H9 (cell line): ENCODE measurements around the gene HVCN1. TPM values are rescaled to one million over a fixed set of nuclear protein-coding genes. Genes with fewer than 3 reads are reported as not detected.

Experiments
- DNase-seq: peaks from one replicate; pipeline ENCODE4 v3.0.0-alpha.2; 2017
- H2AFZ ChIP-seq: one replicate; pipeline ENCODE4 v1.6.1; 2013; ENCODE audit warnings: mild to moderate bottlenecking, low read length, control low read depth, moderate library complexity
- H2AK5ac ChIP-seq: 2 replicates; pipeline ENCODE4 v1.6.1; 2013; ENCODE audit warnings: low read length, control low read depth, mixed read lengths; ENCODE audit not compliant: insufficient read length
- H2BK120ac ChIP-seq: one replicate; pipeline ENCODE4 v1.6.1; 2013; ENCODE audit warnings: low read depth, mild to moderate bottlenecking, low read length, control low read depth, inconsistent platforms; ENCODE audit not compliant: poor library complexity, severe bottlenecking
- H2BK12ac ChIP-seq: 2 replicates; pipeline ENCODE4 v1.6.1; 2013; ENCODE audit warnings: low read length, control low read depth, mixed read lengths, low read depth; ENCODE audit not compliant: insufficient read length
- H2BK15ac ChIP-seq: 2 replicates; pipeline ENCODE4 v1.6.1; 2013; ENCODE audit warnings: low read depth, low read length, control low read depth
- H2BK20ac ChIP-seq: one replicate; pipeline ENCODE4 v1.6.1; 2013; ENCODE audit warnings: low read depth, mild to moderate bottlenecking, low read length, control low read depth, inconsistent platforms; ENCODE audit not compliant: poor library complexity, severe bottlenecking
- H2BK5ac ChIP-seq: 2 replicates; pipeline ENCODE4 v1.6.1; 2013; ENCODE audit warnings: low read length, control low read depth, mixed read lengths; ENCODE audit not compliant: insufficient read length
- H3K14ac ChIP-seq: 2 replicates; pipeline ENCODE4 v1.6.1; 2013; ENCODE audit warnings: low read length, control low read depth; ENCODE audit not compliant: insufficient read depth
- H3K18ac ChIP-seq: 2 replicates; pipeline ENCODE4 v1.6.1; 2013; ENCODE audit warnings: low read depth, mild to moderate bottlenecking, mixed read lengths, low read length, control low read depth; ENCODE audit not compliant: insufficient read length
- H3K23ac ChIP-seq: 2 replicates; pipeline ENCODE4 v1.6.1; 2013; ENCODE audit warnings: low read length, control low read depth, mixed read lengths, low read depth; ENCODE audit not compliant: insufficient read length
- H3K23me2 ChIP-seq: 2 replicates; pipeline ENCODE4 v1.6.1; 2013; ENCODE audit warnings: low read depth, mild to moderate bottlenecking, mixed read lengths, low read length, control low read depth; ENCODE audit not compliant: insufficient read length, poor library complexity, severe bottlenecking
- H3K27ac ChIP-seq: 2 replicates; pipeline ENCODE4 v1.5.1; 2013; ENCODE audit warnings: low read length, control low read depth, mixed read lengths, low read depth; ENCODE audit not compliant: insufficient read length
- H3K27me3 ChIP-seq: 2 replicates; pipeline ENCODE4 v1.6.1; 2013; ENCODE audit warnings: low read length, control low read depth, inconsistent platforms; ENCODE audit not compliant: insufficient read depth
- H3K4ac ChIP-seq: 2 replicates; pipeline ENCODE4 v1.6.1; 2013; ENCODE audit warnings: low read depth, mild to moderate bottlenecking, control low read depth, inconsistent platforms, low read length, moderate library complexity
- H3K4me1 ChIP-seq: 2 replicates; pipeline ENCODE4 v1.6.1; 2013; ENCODE audit warnings: low read length, control low read depth, inconsistent platforms; ENCODE audit not compliant: insufficient read depth
- H3K4me2 ChIP-seq: 2 replicates; pipeline ENCODE4 v1.6.1; 2013; ENCODE audit warnings: low read length, control low read depth, mixed read lengths; ENCODE audit not compliant: insufficient read length, insufficient read depth
- H3K56ac ChIP-seq: 2 replicates; pipeline ENCODE4 v1.6.1; 2013; ENCODE audit warnings: low read depth, mild to moderate bottlenecking, mixed read lengths, low read length, control low read depth; ENCODE audit not compliant: insufficient read length
- H3K79me1 ChIP-seq: 2 replicates; pipeline ENCODE4 v1.6.1; 2013; ENCODE audit warnings: low read depth, mild to moderate bottlenecking, moderate library complexity, low read length, control low read depth, inconsistent platforms; ENCODE audit not compliant: insufficient read depth, poor library complexity, severe bottlenecking
- H3K79me2 ChIP-seq: 2 replicates; pipeline ENCODE4 v1.6.1; 2013; ENCODE audit warnings: low read length, control low read depth, inconsistent platforms; ENCODE audit not compliant: insufficient read depth
- H3K9ac ChIP-seq: 2 replicates; pipeline ENCODE4 v1.6.1; 2013; ENCODE audit warnings: low read length, control low read depth, mixed read lengths; ENCODE audit not compliant: insufficient read length; ENCODE audit errors: extremely low read depth
- H3K9me3 ChIP-seq: one replicate; pipeline ENCODE4 v1.6.1; 2013; ENCODE audit warnings: low read depth, low read length, inconsistent platforms; ENCODE audit not compliant: control insufficient read depth
- H3T11ph ChIP-seq: one replicate; pipeline ENCODE4 v1.6.1; 2013; ENCODE audit warnings: mild to moderate bottlenecking, low read length, control low read depth, inconsistent platforms
- H4K20me1 ChIP-seq: one replicate; pipeline ENCODE4 v1.6.1; 2013; ENCODE audit not compliant: control insufficient read depth, insufficient read length, insufficient read depth
- H4K5ac ChIP-seq: 2 replicates; pipeline ENCODE4 v1.6.1; 2013; ENCODE audit warnings: low read depth, mild to moderate bottlenecking, mixed read lengths, low read length, control low read depth; ENCODE audit not compliant: insufficient read length
- H4K8ac ChIP-seq: replicated peaks from 2 replicates; pipeline ENCODE4 v1.6.1; 2013; ENCODE audit warnings: low read length, control low read depth, mixed read lengths, low read depth; ENCODE audit not compliant: insufficient read length
- H4K91ac ChIP-seq: 2 replicates; pipeline ENCODE4 v1.6.1; 2013; ENCODE audit warnings: low read depth, mild to moderate bottlenecking, moderate library complexity, mixed read lengths, low read length, control low read depth; ENCODE audit not compliant: insufficient read length
- H3K27ac Mint-ChIP-seq, 3 experiments: 2 replicates in 2 of 3; 3 replicates in 1 of 3; pipeline ENCODE4 v1.8.0; 2020 to 2021; ENCODE audit warnings: mixed read lengths in 3 of 3, mild to moderate bottlenecking in 1 of 3, moderate library complexity in 1 of 3
- H3K27me3 Mint-ChIP-seq: 2 replicates; pipeline ENCODE4 v1.8.0; 2021; ENCODE audit warnings: low read depth, mild to moderate bottlenecking, moderate library complexity, mixed read lengths
- H3K36me3 Mint-ChIP-seq, 3 experiments: 2 replicates in 2 of 3; 3 replicates in 1 of 3; pipeline ENCODE4 v1.8.0; 2020 to 2021; ENCODE audit warnings: low read depth in 3 of 3, mixed read lengths in 3 of 3; ENCODE audit not compliant: insufficient read depth in 1 of 3
- H3K4me1 Mint-ChIP-seq, 2 experiments: 2 replicates each; pipeline ENCODE4 v1.8.0; 2020; ENCODE audit warnings: mixed read lengths in 2 of 2
- H3K4me3 Mint-ChIP-seq, 2 experiments: 2 replicates in 1 of 2; 3 replicates in 1 of 2; pipeline ENCODE4 v1.8.0; 2020 to 2021; ENCODE audit warnings: mild to moderate bottlenecking in 2 of 2, mixed read lengths in 2 of 2, moderate library complexity in 1 of 2
- H3K9me3 Mint-ChIP-seq, 2 experiments: 2 replicates in 1 of 2; 3 replicates in 1 of 2; pipeline ENCODE4 v1.8.0; 2020; ENCODE audit warnings: mild to moderate bottlenecking in 2 of 2, mixed read lengths in 2 of 2, moderate library complexity in 1 of 2
- WGBS: extraction: QIAGEN DNeasy Blood & Tissue Kit; methylation state at CpG from one replicate; pipeline ENCODE4 v1.1.7; 2013; ENCODE audit warnings: missing lambda C conversion rate, low lambda C conversion rate, mixed read lengths; ENCODE audit not compliant: insufficient read length; ENCODE audit errors: extremely low coverage; 5-methylcytosine and 5-hydroxymethylcytosine counted together
- total RNA-seq: library from RNA; stranded (reverse); gene quantifications from 2 replicates; pipeline ENCODE4 v1.2.1, GENCODE V29; 2021
- TF ChIP-seq, protein P1 (sequence below): fragments of 200-600 bp; sonication (generic); conservative IDR thresholded peaks from 3 replicates; pipeline ENCODE4 v1.8.0; 2021; ENCODE audit warnings: antibody characterized with exemption, mild to moderate bottlenecking

The HVCN1 gene
- total RNA-seq, 1 experiment from 2014 or later: 5.2 TPM

DNA sequence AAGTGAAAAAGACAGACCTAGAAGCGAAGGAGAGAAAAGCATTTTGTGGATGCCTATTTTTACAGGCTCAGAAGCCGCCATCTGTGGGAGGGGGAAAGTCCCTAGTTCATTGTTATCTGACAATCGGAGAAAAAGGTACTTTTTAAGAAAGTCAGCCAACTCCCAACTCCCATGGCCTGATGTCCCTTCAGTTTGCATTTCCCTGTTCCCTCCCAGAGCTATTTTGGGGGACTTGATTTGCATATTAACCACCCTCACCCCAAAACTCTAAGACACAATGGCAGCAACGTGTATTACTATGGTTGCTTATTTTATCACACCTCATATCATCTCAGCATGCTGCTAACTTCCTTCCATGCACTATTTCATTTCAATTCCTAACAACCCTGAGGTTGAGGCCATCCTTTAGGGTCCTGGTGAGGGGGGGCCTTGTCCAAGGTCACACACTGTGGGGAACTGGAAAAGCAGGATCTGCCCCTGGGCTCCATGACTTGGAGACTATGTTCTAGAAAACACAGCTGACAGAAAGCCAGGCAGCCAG is 18.7 kb downstream of the HVCN1 start:
- no peak overlapping the region for H2BK5ac ChIP-seq
- H3K27ac Mint-ChIP-seq: no peak overlapping the region
- H3T11ph ChIP-seq: no peak overlapping the region
- no peak overlapping the region for H3K4ac ChIP-seq
- H2BK15ac ChIP-seq: no peak overlapping the region
- H3K36me3 Mint-ChIP-seq: peaks cover 0 to 4% (median 0%) of the 10 kb centered on the region in 3 experiments; a peak in 1 of 7 replicates
- H4K8ac ChIP-seq: no peak overlapping the region
- peaks cover 5 to 9% of the 10 kb centered on the region in 2 experiments; a peak in 3 of 4 replicates for H3K4me1 Mint-ChIP-seq
- no peaks in the 10 kb centered on the region for H3K27me3 ChIP-seq
- H3K4me3 Mint-ChIP-seq: no peak overlapping the region
- no peak overlapping the region for H3K56ac ChIP-seq
- no CpG with 5 or more reads among the region's 4 CpGs for WGBS
- H2BK120ac ChIP-seq: no peak overlapping the region
- no peaks in the 10 kb centered on the region for H3K9me3 ChIP-seq
- TF ChIP-seq, protein P1, sequence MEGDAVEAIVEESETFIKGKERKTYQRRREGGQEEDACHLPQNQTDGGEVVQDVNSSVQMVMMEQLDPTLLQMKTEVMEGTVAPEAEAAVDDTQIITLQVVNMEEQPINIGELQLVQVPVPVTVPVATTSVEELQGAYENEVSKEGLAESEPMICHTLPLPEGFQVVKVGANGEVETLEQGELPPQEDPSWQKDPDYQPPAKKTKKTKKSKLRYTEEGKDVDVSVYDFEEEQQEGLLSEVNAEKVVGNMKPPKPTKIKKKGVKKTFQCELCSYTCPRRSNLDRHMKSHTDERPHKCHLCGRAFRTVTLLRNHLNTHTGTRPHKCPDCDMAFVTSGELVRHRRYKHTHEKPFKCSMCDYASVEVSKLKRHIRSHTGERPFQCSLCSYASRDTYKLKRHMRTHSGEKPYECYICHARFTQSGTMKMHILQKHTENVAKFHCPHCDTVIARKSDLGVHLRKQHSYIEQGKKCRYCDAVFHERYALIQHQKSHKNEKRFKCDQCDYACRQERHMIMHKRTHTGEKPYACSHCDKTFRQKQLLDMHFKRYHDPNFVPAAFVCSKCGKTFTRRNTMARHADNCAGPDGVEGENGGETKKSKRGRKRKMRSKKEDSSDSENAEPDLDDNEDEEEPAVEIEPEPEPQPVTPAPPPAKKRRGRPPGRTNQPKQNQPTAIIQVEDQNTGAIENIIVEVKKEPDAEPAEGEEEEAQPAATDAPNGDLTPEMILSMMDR: no peak
- H4K91ac ChIP-seq: no peak overlapping the region
- no peak overlapping the region for H2AK5ac ChIP-seq
- no peak overlapping the region for H2AFZ ChIP-seq
- no peak overlapping the region for H3K4me2 ChIP-seq
- H2BK12ac ChIP-seq: no peak overlapping the region
- no peaks in the 10 kb centered on the region for H3K27me3 Mint-ChIP-seq
- no peaks in the 10 kb centered on the region for H3K4me1 ChIP-seq
- H3K23me2 ChIP-seq: no peaks in the 10 kb centered on the region
- peaks cover 0 to 3% of the 10 kb centered on the region in 2 experiments; a peak in 2 of 5 replicates for H3K9me3 Mint-ChIP-seq
- H3K27ac ChIP-seq: no peak overlapping the region
- H3K79me2 ChIP-seq: no peaks in the 10 kb centered on the region
- no peaks in the 10 kb centered on the region for H4K20me1 ChIP-seq
- no peak overlapping the region for H3K23ac ChIP-seq
- H3K14ac ChIP-seq: no peak overlapping the region
- H4K5ac ChIP-seq: no peak overlapping the region
- no peaks in the 10 kb centered on the region for H3K79me1 ChIP-seq
- H3K9ac ChIP-seq: no peak overlapping the region
- no peak for DNase-seq
- H3K18ac ChIP-seq: no peak overlapping the region
- no peak overlapping the region for H2BK20ac ChIP-seq
